ENCODE data around the gene ERBIN. TPM values are rescaled to one million over a fixed set of nuclear protein-coding genes. Genes with fewer than 3 reads are reported as not detected.
"Not testable (repeated sequence)": the region's sequence is repeated elsewhere in the genome, so short reads cannot be mapped to it uniquely, and the experiment has no call there.

Gene ERBIN
- total RNA-seq, 1 experiment from 2014 or later, result 27.1 TPM

GRCh38 chr5:65971643-65972042, 45.3 kb downstream of the ERBIN start (continued):
- TF ChIP-seq, protein P1, sequence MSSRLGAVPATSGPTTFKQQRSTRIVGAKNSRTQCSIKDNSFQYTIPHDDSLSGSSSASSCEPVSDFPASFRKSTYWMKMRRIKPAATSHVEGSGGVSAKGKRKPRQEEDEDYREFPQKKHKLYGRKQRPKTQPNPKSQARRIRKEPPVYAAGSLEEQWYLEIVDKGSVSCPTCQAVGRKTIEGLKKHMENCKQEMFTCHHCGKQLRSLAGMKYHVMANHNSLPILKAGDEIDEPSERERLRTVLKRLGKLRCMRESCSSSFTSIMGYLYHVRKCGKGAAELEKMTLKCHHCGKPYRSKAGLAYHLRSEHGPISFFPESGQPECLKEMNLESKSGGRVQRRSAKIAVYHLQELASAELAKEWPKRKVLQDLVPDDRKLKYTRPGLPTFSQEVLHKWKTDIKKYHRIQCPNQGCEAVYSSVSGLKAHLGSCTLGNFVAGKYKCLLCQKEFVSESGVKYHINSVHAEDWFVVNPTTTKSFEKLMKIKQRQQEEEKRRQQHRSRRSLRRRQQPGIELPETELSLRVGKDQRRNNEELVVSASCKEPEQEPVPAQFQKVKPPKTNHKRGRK (CRISPR knock-in tag; IDR thresholded peaks at IDR 0.05; ENCODE audit: borderline replicate concordance), result no peak
- TF ChIP-seq CREM (CRISPR knock-in tag; IDR thresholded peaks at IDR 0.05) (no peak), IRF2 (CRISPR knock-in tag; IDR thresholded peaks at IDR 0.05; ENCODE audit: borderline replicate concordance, low read depth) (no peak)

DNA sequence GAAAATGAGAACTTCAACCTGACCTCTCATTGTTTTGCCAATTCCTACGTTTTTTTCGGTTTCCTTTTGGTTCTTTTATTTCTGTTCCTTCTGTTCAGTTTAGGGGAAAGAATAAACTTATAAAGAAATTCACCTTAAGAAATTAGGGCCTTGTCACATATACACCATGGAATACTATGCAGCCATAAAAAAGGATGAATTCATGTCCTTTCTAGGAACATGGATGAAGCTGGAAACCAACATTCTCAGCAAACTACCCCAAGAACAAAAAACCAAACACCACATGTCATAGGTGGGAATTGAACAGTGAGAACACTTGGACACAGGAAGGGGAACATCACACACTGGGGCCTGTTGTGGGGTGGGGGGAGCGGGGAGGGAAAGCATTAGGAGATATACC, 46.5 kb downstream of the ERBIN start:
- H3K4me1 Mint-ChIP-seq, result peaks cover 37% of the 10 kb centered on the region
- not testable (repeated sequence) for H3K27me3 Mint-ChIP-seq (ENCODE audit: low read depth)

GRCh38 chr5:65978251-65978650, 51.9 kb downstream of the ERBIN start:
- no peak for TF ChIP-seq ZNF232 (CRISPR knock-in tag; IDR thresholded peaks at IDR 0.05)
- no peak for TF ChIP-seq ARID4B (CRISPR knock-in tag; IDR thresholded peaks at IDR 0.05; ENCODE audit: borderline replicate concordance)
- TF ChIP-seq, protein P2, sequence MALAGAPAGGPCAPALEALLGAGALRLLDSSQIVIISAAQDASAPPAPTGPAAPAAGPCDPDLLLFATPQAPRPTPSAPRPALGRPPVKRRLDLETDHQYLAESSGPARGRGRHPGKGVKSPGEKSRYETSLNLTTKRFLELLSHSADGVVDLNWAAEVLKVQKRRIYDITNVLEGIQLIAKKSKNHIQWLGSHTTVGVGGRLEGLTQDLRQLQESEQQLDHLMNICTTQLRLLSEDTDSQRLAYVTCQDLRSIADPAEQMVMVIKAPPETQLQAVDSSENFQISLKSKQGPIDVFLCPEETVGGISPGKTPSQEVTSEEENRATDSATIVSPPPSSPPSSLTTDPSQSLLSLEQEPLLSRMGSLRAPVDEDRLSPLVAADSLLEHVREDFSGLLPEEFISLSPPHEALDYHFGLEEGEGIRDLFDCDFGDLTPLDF (CRISPR knock-in tag; IDR thresholded peaks at IDR 0.05), result no peak
- no peak for TF ChIP-seq SP1 (CRISPR knock-in tag; conservative IDR thresholded peaks at IDR 0.05)
- TF ChIP-seq ZNF396 (CRISPR knock-in tag; IDR thresholded peaks at IDR 0.05; ENCODE audit: borderline replicate concordance), result no peak
- no peak for TF ChIP-seq HMGA2 (CRISPR knock-in tag; IDR thresholded peaks at IDR 0.05)
- TF ChIP-seq ETV6 (CRISPR knock-in tag; IDR thresholded peaks at IDR 0.05), result no peak
- no peak for TF ChIP-seq ZNF317 (CRISPR knock-in tag; IDR thresholded peaks at IDR 0.05; ENCODE audit: borderline replicate concordance, low read depth)
- H3K9me3 Mint-ChIP-seq, result peaks cover 27% of the 10 kb centered on the region
- ATAC-seq, result no peak
- peaks cover 37% of the 10 kb centered on the region for H3K36me3 Mint-ChIP-seq
- H3K4me1 Mint-ChIP-seq, result peaks cover 34% of the 10 kb centered on the region
- ChIA-PET CTCF (no interaction called here), POLR2A (no interaction called here)
- H3K4me3 Mint-ChIP-seq, result no peak overlapping the region
- DNase-seq (ENCODE audit: low spot score), result no peak
- no peak overlapping the region for H3K27ac Mint-ChIP-seq
- H3K27me3 Mint-ChIP-seq (ENCODE audit: low read depth), result no peaks in the 10 kb centered on the region

More for the DNA sequence above, 46.5 kb downstream of the ERBIN start:
- CTCF ChIA-PET; DNase-seq (ENCODE audit: low spot score); H3K27ac Mint-ChIP-seq; POLR2A ChIA-PET; ATAC-seq; H3K4me3 Mint-ChIP-seq: not testable (repeated sequence)
- Mint-ChIP-seq H3K9me3 (peaks cover 14% of the 10 kb centered on the region), H3K36me3 (peaks cover 27% of the 10 kb centered on the region)

DNA sequence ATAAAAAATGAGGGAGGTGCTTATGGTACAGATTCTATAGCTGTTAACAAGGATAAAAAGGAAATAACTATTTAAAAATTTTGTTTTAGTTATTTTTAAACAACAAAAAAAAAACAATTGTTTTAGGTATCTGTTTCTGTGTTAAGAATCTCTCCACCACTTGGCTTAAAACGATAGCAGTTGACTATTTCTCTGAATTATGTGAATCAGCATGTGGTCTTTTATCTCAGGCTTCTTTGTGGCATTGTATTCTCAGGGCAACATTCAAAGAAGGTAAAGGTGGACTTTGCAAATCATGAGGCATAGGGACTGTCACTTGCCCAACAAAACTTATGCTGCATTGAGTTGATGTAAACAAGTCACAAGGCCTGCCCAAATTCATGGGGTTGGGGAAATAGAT, 55.2 kb downstream of the ERBIN start:
- ATAC-seq (peak; percentile 17; the same call in 1 of the 2 replicates), DNase-seq (ENCODE audit: low spot score) (no peak)
- peaks cover 46% of the 10 kb centered on the region for H3K4me1 Mint-ChIP-seq
- peak overlapping the region; percentile 75 for H3K27ac Mint-ChIP-seq
- ChIA-PET POLR2A (no interaction called here), CTCF (no interaction called here)
- H3K9me3 Mint-ChIP-seq, result peaks cover 19% of the 10 kb centered on the region
- H3K27me3 Mint-ChIP-seq (ENCODE audit: low read depth), result no peaks in the 10 kb centered on the region
- H3K4me3 Mint-ChIP-seq, result no peak overlapping the region
- peaks cover 18% of the 10 kb centered on the region for H3K36me3 Mint-ChIP-seq
- TF ChIP-seq ZNF219 (CRISPR knock-in tag; IDR thresholded peaks at IDR 0.05; ENCODE audit: borderline replicate concordance), result no peak
- TF ChIP-seq NR2C2 (CRISPR knock-in tag; IDR thresholded peaks at IDR 0.05), result no peak
- no peak for TF ChIP-seq ERG (CRISPR knock-in tag; IDR thresholded peaks at IDR 0.05)
- no peak for TF ChIP-seq ZNF396 (CRISPR knock-in tag; IDR thresholded peaks at IDR 0.05; ENCODE audit: borderline replicate concordance)
- TF ChIP-seq, protein P3, sequence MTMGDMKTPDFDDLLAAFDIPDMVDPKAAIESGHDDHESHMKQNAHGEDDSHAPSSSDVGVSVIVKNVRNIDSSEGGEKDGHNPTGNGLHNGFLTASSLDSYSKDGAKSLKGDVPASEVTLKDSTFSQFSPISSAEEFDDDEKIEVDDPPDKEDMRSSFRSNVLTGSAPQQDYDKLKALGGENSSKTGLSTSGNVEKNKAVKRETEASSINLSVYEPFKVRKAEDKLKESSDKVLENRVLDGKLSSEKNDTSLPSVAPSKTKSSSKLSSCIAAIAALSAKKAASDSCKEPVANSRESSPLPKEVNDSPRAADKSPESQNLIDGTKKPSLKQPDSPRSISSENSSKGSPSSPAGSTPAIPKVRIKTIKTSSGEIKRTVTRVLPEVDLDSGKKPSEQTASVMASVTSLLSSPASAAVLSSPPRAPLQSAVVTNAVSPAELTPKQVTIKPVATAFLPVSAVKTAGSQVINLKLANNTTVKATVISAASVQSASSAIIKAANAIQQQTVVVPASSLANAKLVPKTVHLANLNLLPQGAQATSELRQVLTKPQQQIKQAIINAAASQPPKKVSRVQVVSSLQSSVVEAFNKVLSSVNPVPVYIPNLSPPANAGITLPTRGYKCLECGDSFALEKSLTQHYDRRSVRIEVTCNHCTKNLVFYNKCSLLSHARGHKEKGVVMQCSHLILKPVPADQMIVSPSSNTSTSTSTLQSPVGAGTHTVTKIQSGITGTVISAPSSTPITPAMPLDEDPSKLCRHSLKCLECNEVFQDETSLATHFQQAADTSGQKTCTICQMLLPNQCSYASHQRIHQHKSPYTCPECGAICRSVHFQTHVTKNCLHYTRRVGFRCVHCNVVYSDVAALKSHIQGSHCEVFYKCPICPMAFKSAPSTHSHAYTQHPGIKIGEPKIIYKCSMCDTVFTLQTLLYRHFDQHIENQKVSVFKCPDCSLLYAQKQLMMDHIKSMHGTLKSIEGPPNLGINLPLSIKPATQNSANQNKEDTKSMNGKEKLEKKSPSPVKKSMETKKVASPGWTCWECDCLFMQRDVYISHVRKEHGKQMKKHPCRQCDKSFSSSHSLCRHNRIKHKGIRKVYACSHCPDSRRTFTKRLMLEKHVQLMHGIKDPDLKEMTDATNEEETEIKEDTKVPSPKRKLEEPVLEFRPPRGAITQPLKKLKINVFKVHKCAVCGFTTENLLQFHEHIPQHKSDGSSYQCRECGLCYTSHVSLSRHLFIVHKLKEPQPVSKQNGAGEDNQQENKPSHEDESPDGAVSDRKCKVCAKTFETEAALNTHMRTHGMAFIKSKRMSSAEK (CRISPR knock-in tag; IDR thresholded peaks at IDR 0.05; ENCODE audit: borderline replicate concordance), result no peak
- no peak for TF ChIP-seq ESRRA (CRISPR knock-in tag; IDR thresholded peaks at IDR 0.05; ENCODE audit: borderline replicate concordance)
- TF ChIP-seq TCF7 (CRISPR knock-in tag; IDR thresholded peaks at IDR 0.05; ENCODE audit: low read depth), result no peak

All from WTC11 (cell line).